Fibroblast of villous mesenchyme (primary cell): ENCODE results near the gene MRPL36. TPM values are rescaled to one million over a fixed set of nuclear protein-coding genes. Genes with fewer than 3 reads are reported as not detected.
A peak's percentile ranks its signal among the peaks of the same experiment; 100 is the strongest.
"Not testable (repeated sequence)": the region's sequence is repeated elsewhere in the genome, so short reads cannot be mapped to it uniquely, and the experiment has no call there.

Experiments used
- DNase-seq: peaks from one replicate; pipeline ENCODE4 v3.0.0-alpha.2; 2010; ENCODE audit warnings: low read depth
- H3K4me3 ChIP-seq: 2 replicates; pipeline ENCODE4 v1.5.1; 2011; ENCODE audit warnings: low read depth, mild to moderate bottlenecking, low read length
- total RNA-seq: library from RNA; depleted of rRNA; stranded (reverse); fragments of >200 nt; gene quantifications from 2 replicates; pipeline ENCODE4 v1.2.3, GENCODE V29; 2012
- TF ChIP-seq, protein P1 (sequence below): IDR thresholded peaks from 2 replicates; pipeline ENCODE4 v1.5.1; 2012; ENCODE audit warnings: low read depth, mild to moderate bottlenecking, low read length; ENCODE audit not compliant: insufficient read depth

Gene MRPL36
- total RNA-seq, result 49.7 and 55.1 TPM in 2 replicates

DNA sequence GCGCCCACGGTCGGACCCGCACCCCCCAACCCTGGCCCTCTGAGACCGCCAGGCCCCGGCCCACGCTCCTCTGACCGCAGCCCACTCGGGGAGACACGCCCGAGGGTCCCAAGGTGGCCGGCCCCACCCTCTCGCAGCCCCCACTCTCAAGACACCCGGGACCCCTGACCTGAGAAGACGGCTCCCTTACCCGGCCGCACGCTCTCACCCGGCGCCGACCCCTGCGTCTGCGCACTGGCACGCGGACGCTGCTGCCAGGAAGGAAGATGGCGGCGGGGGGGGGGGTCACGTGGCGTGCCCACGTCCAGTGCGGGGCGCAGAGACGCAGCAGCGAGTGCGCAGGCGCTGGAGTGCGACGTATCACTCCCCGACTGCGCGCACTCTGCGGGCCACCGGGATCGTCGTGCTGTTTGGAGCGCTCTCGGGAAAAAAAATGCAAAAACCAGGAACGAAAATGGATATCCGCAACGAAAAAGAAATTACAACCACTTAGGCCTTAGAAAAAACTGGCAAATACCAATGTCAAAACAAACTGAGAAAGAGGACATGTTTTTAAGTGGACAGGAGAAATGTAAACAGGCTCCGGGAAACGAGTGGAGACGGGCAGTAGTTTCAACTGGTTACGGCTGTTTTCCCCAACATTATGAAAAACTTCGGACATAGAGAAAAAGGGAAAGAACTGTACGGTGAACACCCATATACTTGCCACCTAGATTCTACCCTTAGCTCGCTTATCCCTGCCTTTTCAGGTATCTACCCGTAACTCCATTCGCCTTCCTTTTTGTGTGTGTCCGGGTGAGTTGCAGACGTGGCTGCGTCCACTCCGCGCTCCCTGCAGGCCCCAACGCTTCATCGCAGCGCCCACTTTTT, at the start of gene MRPL36:
Gene MRPL36 (minus strand): TSS at position 236 of the 870 bp plus-strand sequence. CDS start 902 bp downstream, outside the sequence.
- peak; percentile 93 for DNase-seq
- TF ChIP-seq, protein P1, sequence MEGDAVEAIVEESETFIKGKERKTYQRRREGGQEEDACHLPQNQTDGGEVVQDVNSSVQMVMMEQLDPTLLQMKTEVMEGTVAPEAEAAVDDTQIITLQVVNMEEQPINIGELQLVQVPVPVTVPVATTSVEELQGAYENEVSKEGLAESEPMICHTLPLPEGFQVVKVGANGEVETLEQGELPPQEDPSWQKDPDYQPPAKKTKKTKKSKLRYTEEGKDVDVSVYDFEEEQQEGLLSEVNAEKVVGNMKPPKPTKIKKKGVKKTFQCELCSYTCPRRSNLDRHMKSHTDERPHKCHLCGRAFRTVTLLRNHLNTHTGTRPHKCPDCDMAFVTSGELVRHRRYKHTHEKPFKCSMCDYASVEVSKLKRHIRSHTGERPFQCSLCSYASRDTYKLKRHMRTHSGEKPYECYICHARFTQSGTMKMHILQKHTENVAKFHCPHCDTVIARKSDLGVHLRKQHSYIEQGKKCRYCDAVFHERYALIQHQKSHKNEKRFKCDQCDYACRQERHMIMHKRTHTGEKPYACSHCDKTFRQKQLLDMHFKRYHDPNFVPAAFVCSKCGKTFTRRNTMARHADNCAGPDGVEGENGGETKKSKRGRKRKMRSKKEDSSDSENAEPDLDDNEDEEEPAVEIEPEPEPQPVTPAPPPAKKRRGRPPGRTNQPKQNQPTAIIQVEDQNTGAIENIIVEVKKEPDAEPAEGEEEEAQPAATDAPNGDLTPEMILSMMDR, result no peak
- peak within 1 kb of the TSS; percentile 91 for H3K4me3 ChIP-seq

DNA sequence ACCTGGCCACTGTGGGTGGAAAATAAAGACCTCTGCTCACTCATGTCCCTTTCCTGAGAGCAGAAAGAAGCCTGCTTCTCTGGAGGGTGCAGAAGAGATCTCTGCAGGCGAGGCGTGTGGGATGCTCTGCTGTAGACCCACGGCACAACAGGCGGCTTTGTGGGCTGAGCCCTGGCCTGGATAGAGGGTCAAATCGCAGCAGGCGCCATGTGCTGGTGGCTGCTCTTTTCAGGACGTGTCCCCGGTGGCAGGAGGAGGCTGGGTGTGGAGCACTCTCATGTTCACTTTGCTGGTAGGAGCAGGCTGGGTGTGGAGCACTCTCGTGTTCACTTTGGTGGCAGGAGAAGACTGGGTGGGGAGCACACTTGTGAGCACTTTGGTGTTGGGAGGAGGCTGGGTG, 48.0 kb upstream of the MRPL36 start:
- H3K4me3 ChIP-seq, result no peak overlapping the region
- no peak for DNase-seq

DNA sequence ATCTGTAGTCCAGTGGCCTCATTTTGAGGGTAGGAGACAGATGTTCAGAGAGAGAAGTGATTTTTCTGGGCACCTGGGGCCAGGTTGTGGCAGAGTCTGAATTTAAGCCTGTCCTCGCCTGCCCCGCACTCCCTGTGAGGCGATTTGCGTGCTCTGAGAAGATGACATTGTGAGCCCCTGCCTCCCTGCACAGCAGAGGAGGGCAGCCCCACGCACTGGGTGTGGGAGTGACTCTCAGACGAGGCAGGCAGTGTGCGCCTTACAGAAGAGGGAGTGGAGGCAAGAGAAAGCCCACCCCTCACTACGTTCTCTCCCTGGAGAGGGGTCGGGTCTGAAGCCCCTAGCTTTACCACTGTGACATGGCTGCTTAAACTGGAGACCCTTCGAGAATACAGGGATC, 47.4 kb upstream of the MRPL36 start:
- no peak overlapping the region for H3K4me3 ChIP-seq
- TF ChIP-seq, protein P1, result no peak
- DNase-seq, result no peak

More for the DNA sequence above, 48.0 kb upstream of the MRPL36 start:
- TF ChIP-seq, protein P1, result no peak

DNA sequence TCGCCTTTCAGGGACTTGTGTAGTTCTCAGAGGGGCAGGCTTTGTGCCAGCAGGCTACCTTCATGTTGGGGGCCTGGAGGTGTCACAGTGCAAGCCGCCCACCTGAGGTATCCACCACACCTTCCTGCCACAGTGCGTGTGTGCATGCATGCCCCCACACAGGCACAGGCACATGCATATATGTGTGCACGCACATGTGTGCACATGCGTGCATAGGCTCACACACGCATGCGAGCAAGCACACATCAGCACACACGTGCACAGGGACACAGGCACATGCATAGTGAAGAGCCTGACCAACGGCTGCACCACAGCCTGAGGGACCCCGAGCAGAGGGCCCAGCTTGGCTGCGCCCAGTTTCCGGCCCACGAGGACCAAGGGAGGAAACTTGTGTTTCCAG, 46.9 kb upstream of the MRPL36 start:
- DNase-seq, result no peak
- TF ChIP-seq, protein P1, result no peak
- H3K4me3 ChIP-seq, result no peak overlapping the region

DNA sequence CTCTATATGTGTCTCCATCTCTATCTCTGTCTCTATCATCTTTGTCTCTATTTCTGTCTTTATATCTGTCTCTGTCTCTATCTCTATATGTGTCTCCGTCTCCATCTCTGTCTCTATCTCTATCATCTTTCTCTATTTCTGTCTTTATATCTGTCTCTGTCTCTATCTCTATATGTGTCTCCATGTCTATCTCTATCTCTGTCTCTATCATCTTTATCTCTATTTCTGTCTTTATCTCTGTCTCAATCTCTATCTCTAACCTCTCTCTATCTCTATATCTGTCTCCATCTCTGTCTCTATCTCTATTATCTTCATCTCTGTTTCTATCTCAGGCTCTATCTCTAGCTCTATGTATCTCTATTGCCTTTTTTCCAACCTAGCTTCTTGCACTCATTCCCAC, 46.1 kb upstream of the MRPL36 start:
- TF ChIP-seq, protein P1, result no peak
- no peak for DNase-seq
- H3K4me3 ChIP-seq, result no peak overlapping the region

DNA sequence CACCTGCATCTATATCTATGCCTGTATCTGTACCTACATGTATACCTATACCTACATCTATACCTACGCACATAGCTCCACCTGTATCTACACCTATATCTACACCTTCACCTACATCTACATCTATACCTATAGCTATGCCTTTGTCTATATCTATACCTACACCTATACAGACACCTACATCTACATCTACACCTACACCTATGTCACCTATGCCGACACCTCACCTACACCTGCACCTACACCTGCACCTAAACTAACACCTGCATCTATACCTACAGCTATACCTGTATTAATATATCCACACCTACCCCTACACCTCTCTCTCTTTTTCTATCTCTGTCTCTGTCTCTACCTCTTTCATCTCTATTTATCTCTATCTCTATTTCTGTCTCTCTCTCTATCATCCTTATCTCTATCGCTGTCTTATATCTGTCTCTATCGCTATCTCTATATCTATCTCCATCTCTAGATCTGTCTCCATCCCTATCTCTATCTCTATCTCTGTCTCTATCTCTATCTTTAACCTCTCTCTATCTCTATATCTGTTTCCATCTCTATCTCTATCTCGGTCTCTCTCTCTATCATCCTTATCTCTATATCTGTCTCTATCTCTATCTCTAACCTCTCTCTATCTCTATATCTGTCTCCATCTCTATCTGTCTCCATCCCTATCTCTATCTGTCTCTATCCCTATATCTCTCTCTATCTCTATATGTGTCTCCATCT, 45.2 kb upstream of the MRPL36 start:
- H3K4me3 ChIP-seq, result no peak overlapping the region
- DNase-seq, result no peak
- TF ChIP-seq, protein P1, result no peak

DNA sequence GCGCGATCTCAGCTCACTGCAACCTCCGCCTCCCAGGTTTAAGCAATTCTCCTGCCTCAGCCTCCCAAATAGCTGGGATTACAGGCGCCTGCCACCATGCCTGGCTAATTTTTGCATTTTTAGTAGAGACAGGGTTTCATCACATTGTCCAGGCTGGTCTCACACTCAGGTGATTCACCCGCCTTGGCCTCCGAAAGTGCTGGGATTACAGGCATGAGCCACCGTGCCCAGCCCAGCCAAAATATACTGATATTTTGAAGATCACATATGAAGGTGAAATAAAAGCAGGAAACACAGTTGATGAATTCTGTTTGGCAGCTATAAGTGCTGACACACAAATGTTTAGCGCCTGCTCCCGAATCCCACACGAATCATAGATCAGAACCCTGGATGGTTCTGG, 44.1 kb upstream of the MRPL36 start:
- not testable (repeated sequence) for H3K4me3 ChIP-seq, DNase-seq
